OCI-LY3 (cell line): Measurements from ENCODE around the gene ZNF697.

ENCODE experiments used
- H2AFZ ChIP-seq: fragments of 200-600, 300-600 bp; shearing (Covaris generic); 2 replicates; pipeline ENCODE4 v1.6.0; 2014; ENCODE audit warnings: antibody characterized with exemption, low read depth, low read length
- H3K27ac ChIP-seq: fragments of 200-600, 300-600 bp; sonication (generic); 2 replicates; pipeline ENCODE4 v1.5.1; 2014; ENCODE audit warnings: mild to moderate bottlenecking, low read length, moderate library complexity, mixed read lengths
- H3K27me3 ChIP-seq: fragments of 200-600, 300-600 bp; sonication (generic); 2 replicates; pipeline ENCODE4 v1.6.1; 2014; ENCODE audit warnings: low read depth, low read length, mixed read lengths
- H3K36me3 ChIP-seq: fragments of 200-600, 300-600 bp; sonication (generic); replicated peaks from 2 replicates; pipeline ENCODE3; 2014; ENCODE audit warnings: low read depth, low read length, mixed read lengths
- H3K4me1 ChIP-seq: fragments of 300-600, 200-600 bp; sonication (generic); 2 replicates; pipeline ENCODE4 v1.6.1; 2014; ENCODE audit warnings: low read length, mixed read lengths
- H3K4me2 ChIP-seq: fragments of 200-600, 300-600 bp; sonication (generic); 2 replicates; pipeline ENCODE4 v1.6.1; 2014; ENCODE audit warnings: low read length, mixed read lengths
- H3K4me3 ChIP-seq: fragments of 300-600, 200-600 bp; sonication (generic); 2 replicates; pipeline ENCODE4 v1.5.1; 2014; ENCODE audit warnings: antibody characterized with exemption, mild to moderate bottlenecking, low read length, moderate library complexity
- H3K79me2 ChIP-seq: fragments of 300-600, 200-600 bp; shearing (Covaris generic); 2 replicates; pipeline ENCODE4 v1.6.1; 2014; ENCODE audit warnings: mild to moderate bottlenecking, low read length, mixed read lengths
- H3K9ac ChIP-seq: fragments of 300-600, 200-600 bp; shearing (Covaris generic); 2 replicates; pipeline ENCODE4 v1.6.0; 2014; ENCODE audit warnings: mild to moderate bottlenecking, low read length, moderate library complexity
- H3K9me3 ChIP-seq: fragments of 200-600, 300-600 bp; shearing (Covaris generic); 2 replicates; pipeline ENCODE4 v1.6.1; 2014; ENCODE audit warnings: low read length, mixed read lengths; ENCODE audit not compliant: insufficient read depth
- H4K20me1 ChIP-seq: fragments of 200-600, 300-600 bp; sonication (generic); 2 replicates; pipeline ENCODE4 v1.6.1; 2016; ENCODE audit warnings: low read length, mixed read lengths; ENCODE audit not compliant: insufficient read depth
- CTCF ChIP-seq: fragments of 200-600, 300-600 bp; sonication (generic); IDR thresholded peaks from 2 replicates; pipeline ENCODE4 v1.5.1; 2014; ENCODE audit warnings: antibody characterized with exemption, low read length, low read depth
- EZH2phosphoT487 ChIP-seq: fragments of 200-600 bp; shearing (Covaris generic); IDR thresholded peaks from 2 replicates; pipeline ENCODE4 v1.6.1; 2018; ENCODE audit warnings: antibody characterized with exemption, mixed run types, low read depth

Gene ZNF697

GRCh38 chr1:119595168-119595567 is 52.9 kb downstream of the ZNF697 start:
- no peaks in the 10 kb centered on the region for H3K9me3 ChIP-seq
- no peak overlapping the region for H2AFZ ChIP-seq
- H4K20me1 ChIP-seq = no peaks in the 10 kb centered on the region
- H3K4me1 ChIP-seq = no peaks in the 10 kb centered on the region
- no peaks in the 10 kb centered on the region for H3K79me2 ChIP-seq
- no peak overlapping the region for H3K4me2 ChIP-seq
- no peaks in the 10 kb centered on the region for H3K36me3 ChIP-seq
- H3K9ac ChIP-seq = no peak overlapping the region
- H3K27me3 ChIP-seq = 0 out of 2 replicates have a peak, but pooled peaks cover 4% of the 10 kb centered on the region
- TF ChIP-seq CTCF (no peak), EZH2phosphoT487 (no peak)
- H3K27ac ChIP-seq = no peak overlapping the region
- no peak overlapping the region for H3K4me3 ChIP-seq

DNA sequence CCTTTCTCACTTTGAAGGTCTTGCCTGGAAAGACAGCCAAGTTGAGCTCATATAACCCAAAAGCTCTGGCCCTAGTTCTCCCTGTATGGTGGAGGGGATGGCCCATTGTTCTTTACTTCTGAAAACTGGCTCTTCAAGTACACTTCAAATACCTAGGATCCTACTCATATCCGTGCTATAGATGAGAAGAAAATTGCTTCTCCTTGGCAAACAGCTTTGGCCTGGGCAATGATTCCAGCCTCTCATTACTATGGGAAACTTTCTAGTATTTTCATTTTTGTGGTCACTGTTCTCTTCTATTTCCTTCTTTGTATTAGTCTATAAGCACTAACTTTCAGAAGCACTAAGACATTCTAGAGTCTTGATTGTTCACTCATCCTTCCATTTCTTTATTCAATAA is 53.7 kb downstream of the ZNF697 start:
- H3K27me3 ChIP-seq = 0 out of 2 replicates have a peak, but pooled peaks cover 4% of the 10 kb centered on the region
- no peaks in the 10 kb centered on the region for H3K4me1 ChIP-seq
- no peak overlapping the region for H3K9ac ChIP-seq
- TF ChIP-seq CTCF (no peak), EZH2phosphoT487 (no peak)
- no peak overlapping the region for H3K27ac ChIP-seq
- H4K20me1 ChIP-seq = no peaks in the 10 kb centered on the region
- H3K36me3 ChIP-seq = no peaks in the 10 kb centered on the region
- no peak overlapping the region for H3K4me2 ChIP-seq
- H2AFZ ChIP-seq = no peak overlapping the region
- H3K4me3 ChIP-seq = no peak overlapping the region
- H3K79me2 ChIP-seq = no peaks in the 10 kb centered on the region
- no peaks in the 10 kb centered on the region for H3K9me3 ChIP-seq

GRCh38 chr1:119593805-119594204 is 54.3 kb downstream of the ZNF697 start:
- no peak overlapping the region for H3K27ac ChIP-seq
- TF ChIP-seq EZH2phosphoT487 (no peak), CTCF (no peak)
- H3K4me3 ChIP-seq = no peak overlapping the region
- no peak overlapping the region for H3K9ac ChIP-seq
- H4K20me1 ChIP-seq = no peaks in the 10 kb centered on the region
- H3K9me3 ChIP-seq = no peaks in the 10 kb centered on the region
- H3K4me2 ChIP-seq = no peak overlapping the region
- H3K27me3 ChIP-seq = 0 out of 2 replicates have a peak, but pooled peaks cover 4% of the 10 kb centered on the region
- no peak overlapping the region for H2AFZ ChIP-seq
- no peaks in the 10 kb centered on the region for H3K4me1 ChIP-seq
- no peaks in the 10 kb centered on the region for H3K79me2 ChIP-seq
- H3K36me3 ChIP-seq = no peaks in the 10 kb centered on the region

GRCh38 chr1:119590393-119590792 is 57.7 kb downstream of the ZNF697 start:
- Histone ChIP-seq H3K4me3 (no peak overlapping the region), H2AFZ (no peak overlapping the region), H3K27ac (no peak overlapping the region), H3K9me3 (no peaks in the 10 kb centered on the region), H3K36me3 (no peaks in the 10 kb centered on the region), H3K4me2 (no peak overlapping the region), H3K79me2 (no peaks in the 10 kb centered on the region), H3K27me3 (0 out of 2 replicates have a peak, but pooled peaks cover 4% of the 10 kb centered on the region), H4K20me1 (no peaks in the 10 kb centered on the region), H3K4me1 (peaks cover 5% of the 10 kb centered on the region), H3K9ac (no peak overlapping the region)
- no peak for TF ChIP-seq CTCF
